NCI-H1694 treated with DMSO at 0.1 percent for 48 hours (cell line): ENCODE data around the gene AKNAD1.
A peak's percentile ranks its signal among the peaks of the same experiment; 100 is the strongest.

Experiments used
- DNase-seq: peaks from one replicate; lab custom pipeline; 2025; lab: John Stamatoyannopoulos, UW

AKNAD1 gene

DNA sequence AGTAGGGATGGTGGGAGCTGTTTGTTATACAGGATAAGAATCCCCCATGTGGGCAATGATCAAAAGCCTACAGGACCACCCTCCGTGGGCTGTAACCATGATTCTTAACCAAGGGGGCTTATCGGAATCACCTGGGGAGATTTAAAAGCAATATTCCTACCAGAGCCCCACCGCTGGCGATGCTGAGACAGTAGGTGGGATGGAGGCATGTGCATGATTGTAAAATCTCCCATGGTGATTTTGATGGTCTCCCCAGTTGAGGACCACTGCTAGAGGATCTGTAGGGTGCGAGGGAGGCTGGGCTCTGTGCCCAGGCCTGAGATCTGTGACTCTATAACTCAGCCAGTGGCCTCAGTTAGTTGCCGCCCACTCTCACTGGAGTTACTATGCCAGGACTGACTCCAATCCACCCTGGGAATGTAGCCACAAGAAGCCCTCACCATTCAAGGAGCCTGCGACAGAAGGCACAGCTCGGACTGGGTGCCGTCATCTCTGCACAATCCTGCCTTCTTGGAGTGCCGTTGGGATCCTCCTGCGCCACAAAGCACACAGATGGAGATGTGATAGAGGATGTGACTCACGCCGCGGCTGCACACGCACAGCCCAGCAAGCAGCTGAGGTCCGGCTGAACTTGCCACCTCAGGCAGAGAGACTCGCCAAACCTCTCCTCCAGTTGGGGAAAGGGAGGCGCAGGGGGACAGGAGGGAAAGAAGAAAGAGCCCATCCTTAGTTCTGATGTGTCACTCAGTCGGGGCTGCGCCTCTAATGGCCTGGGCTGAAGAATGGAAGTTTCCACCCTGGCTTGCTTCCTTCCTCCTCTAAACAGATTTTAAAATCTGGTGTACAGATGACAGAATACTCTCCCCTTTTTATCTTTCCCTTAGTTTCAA lies 26.5 kb downstream of the AKNAD1 start:
- DNase-seq: no peak

DNA sequence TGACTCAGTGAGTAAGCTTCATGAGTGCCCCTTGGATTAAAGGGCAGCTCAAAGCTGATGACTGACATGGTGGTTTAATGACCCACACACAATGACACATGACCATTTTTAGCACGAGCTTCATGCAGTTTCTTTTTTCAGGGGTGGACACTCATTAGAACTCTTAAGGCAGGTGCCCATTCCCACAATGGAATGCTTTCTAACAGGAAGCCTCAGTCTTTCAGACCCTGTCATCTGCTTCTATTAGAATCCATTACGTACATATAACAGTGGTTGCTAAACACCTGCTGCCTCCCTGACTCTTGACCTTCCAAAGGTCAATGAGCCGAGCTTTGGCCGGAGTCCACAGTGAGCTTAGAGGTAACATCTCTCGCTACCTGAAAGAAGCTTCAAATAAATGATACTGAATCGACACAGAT lies 27.4 kb downstream of the AKNAD1 start:
- no peak for DNase-seq

- peak; percentile 67 for DNase-seq
Measured at GRCh38 chr1:108828074-108828961, 28.6 kb downstream of the AKNAD1 start.

- peak; percentile 39 for DNase-seq
Measured at GRCh38 chr1:108826081-108826635, 30.7 kb downstream of the AKNAD1 start.

GRCh38 chr1:108824051-108824450 lies 32.8 kb downstream of the AKNAD1 start:
- DNase-seq: no peak

DNA sequence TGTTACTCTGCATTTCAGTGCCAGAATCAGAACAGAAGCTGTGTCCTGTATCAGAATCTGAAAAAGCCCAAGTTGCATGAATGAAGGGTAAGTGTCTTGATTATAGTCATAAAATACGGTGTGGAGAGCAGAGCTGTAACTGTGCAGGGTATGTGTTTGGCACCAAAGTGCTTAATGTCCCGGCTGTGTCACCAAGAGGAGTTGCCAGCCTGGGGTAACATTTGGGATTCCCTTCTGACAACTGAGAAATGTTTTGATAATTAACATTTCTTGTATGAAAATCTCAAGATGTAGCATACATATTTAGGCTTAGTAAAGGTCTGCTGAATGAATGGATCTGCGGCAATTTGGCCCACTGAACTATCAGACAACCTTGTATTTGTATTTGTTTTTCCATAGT lies 33.3 kb downstream of the AKNAD1 start:
- no peak for DNase-seq

GRCh38 chr1:108819878-108820277 lies 37.0 kb downstream of the AKNAD1 start:
- no peak for DNase-seq

DNA sequence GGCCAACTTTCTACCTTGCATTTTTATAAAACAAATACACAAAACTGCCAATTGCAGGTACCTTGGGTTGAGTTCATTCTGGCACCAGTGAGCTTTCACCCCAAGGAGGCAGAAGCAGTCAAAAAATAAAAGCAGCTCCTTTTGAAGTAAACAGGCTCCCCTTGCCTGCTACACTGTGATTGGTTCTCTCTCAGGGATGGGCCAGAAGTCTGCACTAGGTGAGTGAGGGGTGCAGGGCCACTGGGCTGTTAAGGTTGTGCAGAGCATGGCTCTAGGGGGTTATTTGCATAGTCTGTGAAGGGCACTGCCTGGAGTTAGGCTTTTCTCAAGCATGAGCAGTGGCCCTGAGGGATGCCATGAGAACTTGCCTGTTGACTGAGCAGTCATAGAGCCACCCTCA lies 39.1 kb downstream of the AKNAD1 start:
- DNase-seq: no peak

- DNase-seq: no peak
Measured at GRCh38 chr1:108817016-108817415, 39.9 kb downstream of the AKNAD1 start.

GRCh38 chr1:108816049-108816893 lies 40.6 kb downstream of the AKNAD1 start:
- DNase-seq: peak; percentile 13

- no peak for DNase-seq
Measured at GRCh38 chr1:108815566-108815965, 41.3 kb downstream of the AKNAD1 start.

- no peak for DNase-seq
Measured at GRCh38 chr1:108814343-108815125, 42.4 kb downstream of the AKNAD1 start.

GRCh38 chr1:108813326-108813725 lies 43.6 kb downstream of the AKNAD1 start:
- no peak for DNase-seq

DNA sequence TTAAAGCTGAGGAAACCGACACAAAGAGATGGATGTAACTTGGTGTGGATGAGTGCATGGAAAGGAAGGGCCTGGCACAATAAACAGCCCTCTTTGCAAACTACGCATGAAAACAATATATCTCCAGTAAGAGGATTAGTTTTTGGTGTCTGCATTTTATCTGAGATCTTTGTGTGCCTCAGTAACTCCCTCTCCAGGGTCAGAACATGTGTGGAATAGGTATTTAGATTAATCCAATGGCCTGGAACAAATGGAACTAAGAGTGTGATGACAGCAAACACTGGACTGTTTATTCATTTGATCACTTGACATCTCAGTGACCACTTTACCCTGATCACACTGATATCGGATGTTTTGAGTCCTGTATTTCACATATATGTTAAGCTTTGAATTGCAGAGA lies 45.3 kb downstream of the AKNAD1 start:
- no peak for DNase-seq

DNA sequence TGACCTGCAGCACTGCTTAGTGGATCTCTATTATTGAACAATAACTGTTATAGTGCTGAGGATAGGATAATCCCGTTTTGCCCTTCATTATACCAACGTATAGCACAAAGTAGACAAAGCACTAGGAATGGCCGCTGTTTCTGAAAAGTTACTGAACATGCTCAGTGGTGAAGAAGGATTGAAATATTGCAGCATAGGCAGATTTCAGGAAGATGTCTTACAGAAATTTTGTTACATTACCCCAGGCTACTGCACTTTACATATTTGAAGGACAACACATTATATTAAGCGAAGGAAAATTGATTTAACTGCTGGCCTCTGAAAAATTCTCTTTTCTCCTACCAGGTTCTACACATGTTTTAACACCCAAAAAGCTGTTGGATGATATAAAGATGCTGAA lies 48.5 kb downstream of the AKNAD1 start:
- DNase-seq: no peak

- DNase-seq: no peak
Measured at GRCh38 chr1:108803548-108803947, 53.3 kb downstream of the AKNAD1 start.

DNA sequence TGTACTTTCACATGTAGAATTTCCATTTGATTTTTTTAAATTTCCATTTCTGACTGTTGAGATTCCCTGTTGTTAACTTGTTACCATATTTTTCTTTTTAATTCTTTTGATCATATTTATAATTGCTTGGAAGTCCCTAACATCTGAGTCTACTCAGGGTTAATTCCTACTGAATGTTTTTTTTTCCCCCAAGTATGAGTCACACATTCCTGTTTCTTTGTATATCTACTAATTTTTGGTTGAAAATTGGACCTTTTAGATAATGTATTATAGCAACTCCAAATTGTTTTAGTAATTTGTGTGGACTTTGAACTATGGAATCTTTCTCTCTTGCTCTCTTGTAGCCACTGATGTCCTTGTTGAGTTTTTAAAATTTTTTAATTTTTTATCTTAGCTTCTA lies 55.8 kb downstream of the AKNAD1 start:
- no peak for DNase-seq

- DNase-seq: no peak
Measured at GRCh38 chr1:108799001-108799400, 57.9 kb downstream of the AKNAD1 start.

DNA sequence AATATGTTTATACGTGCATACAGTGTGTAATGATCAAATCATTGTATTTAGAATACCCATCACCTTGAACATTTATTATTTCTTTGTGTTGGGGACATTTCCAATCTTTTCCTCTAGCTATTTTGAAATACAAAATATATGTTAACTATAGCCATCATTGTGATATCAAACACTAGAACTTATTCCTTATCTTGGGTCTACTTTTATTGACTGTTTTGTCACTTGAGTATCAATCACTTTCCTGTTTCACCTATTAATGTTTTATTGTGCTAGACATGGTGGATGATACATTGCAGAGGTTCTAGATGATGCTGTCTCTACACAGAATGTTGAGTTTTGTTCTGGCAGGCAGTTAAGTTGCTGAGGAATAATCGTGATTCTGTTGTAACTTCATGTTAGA lies 64.5 kb downstream of the AKNAD1 start:
- DNase-seq: no peak

DNA sequence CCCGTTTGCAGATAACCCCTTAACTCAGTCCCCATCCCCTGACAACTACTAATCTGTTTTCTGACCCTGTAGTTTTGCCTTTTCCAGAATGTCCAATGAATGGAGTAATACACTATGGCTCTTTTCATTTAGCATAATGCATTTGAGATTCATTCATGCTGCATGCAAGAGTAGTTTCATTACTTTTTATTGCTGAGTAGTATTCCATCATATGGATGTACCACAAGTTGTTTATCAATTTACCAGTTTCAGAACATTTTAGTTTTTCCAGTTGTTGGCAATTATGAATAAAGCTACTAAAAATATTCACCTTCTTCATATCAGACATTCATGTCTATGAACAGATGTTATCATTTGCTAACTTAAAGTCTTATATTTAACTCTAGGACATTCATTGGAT lies 65.1 kb downstream of the AKNAD1 start:
- no peak for DNase-seq

DNA sequence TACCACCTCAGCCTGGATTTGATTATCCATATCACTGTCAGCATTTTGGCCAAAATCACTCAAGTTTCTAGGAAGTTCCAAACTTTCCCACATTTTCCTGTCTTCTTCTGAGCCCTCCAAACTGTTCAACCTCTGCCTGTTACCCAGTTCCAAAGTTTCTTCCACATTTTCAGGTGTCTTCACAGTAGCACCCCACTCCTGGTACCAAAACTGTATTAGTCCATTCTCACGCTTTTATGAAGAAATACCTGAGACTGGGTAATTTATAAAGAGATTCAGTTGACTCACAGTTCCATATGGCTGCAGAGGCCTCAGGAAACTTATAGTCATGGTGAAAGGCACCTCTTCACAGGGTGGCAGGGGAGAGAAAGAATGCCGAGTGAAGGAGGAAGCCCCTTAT lies 71.0 kb downstream of the AKNAD1 start:
- no peak for DNase-seq
